BE2C (cell line): ENCODE data around the gene ANKRD17.

Source experiments
- DNase-seq: peaks from one replicate; pipeline ENCODE4 v3.0.0-alpha.2; 2020
- H3K27me3 ChIP-seq: fragments of 250-450 bp; sonication (Bioruptor Pico); 2 replicates; pipeline ENCODE4 v1.5.1; 2020; ENCODE audit warnings: mild to moderate bottlenecking
- H3K36me3 ChIP-seq: fragments of 250-450 bp; sonication (Bioruptor Pico); 2 replicates; pipeline ENCODE4 v1.5.1; 2020; ENCODE audit warnings: mild to moderate bottlenecking
- H3K4me1 ChIP-seq: fragments of 250-450 bp; sonication (Bioruptor Pico); 2 replicates; pipeline ENCODE4 v1.5.1; 2020
- H3K4me3 ChIP-seq: 2 replicates; pipeline ENCODE4 v1.5.1; 2011; ENCODE audit warnings: low read depth, low read length
- H3K9me3 ChIP-seq: fragments of 250-450 bp; sonication (Bioruptor Pico); 2 replicates; pipeline ENCODE4 v1.5.1; 2020
- TF ChIP-seq, protein P1 (sequence below): IDR thresholded peaks from 2 replicates; pipeline ENCODE4 v1.5.1; 2012; ENCODE audit warnings: mild to moderate bottlenecking, low read depth, low read length

Gene ANKRD17

DNA sequence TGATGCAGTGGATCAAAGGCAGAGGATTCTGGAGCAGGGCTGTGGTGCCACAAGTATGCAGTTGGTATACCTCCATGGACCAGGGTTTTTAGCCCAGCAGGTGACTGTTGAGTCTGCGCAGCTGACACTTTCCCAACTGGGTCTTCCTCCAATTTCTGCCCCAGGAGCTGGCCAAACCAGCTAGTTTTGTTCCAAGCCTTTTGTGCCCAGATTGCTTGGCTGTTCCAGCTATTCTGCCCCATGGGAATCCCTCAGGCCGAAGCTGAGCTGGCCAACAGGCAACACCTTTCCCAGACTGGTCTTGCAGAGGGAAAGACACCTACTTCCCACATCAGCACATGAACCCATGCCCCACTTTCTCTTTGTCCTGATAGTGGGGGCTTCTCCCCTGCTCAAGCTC lies 22.8 kb upstream of the ANKRD17 start:
- TF ChIP-seq, protein P1, sequence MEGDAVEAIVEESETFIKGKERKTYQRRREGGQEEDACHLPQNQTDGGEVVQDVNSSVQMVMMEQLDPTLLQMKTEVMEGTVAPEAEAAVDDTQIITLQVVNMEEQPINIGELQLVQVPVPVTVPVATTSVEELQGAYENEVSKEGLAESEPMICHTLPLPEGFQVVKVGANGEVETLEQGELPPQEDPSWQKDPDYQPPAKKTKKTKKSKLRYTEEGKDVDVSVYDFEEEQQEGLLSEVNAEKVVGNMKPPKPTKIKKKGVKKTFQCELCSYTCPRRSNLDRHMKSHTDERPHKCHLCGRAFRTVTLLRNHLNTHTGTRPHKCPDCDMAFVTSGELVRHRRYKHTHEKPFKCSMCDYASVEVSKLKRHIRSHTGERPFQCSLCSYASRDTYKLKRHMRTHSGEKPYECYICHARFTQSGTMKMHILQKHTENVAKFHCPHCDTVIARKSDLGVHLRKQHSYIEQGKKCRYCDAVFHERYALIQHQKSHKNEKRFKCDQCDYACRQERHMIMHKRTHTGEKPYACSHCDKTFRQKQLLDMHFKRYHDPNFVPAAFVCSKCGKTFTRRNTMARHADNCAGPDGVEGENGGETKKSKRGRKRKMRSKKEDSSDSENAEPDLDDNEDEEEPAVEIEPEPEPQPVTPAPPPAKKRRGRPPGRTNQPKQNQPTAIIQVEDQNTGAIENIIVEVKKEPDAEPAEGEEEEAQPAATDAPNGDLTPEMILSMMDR, result no peak
- Histone ChIP-seq H3K27me3 (no peaks in the 10 kb centered on the region), H3K36me3 (no peaks in the 10 kb centered on the region), H3K4me3 (no peak overlapping the region), H3K9me3 (0 out of 2 replicates have a peak, but pooled peaks cover 2% of the 10 kb centered on the region), H3K4me1 (no peaks in the 10 kb centered on the region)
- DNase-seq, result no peak

GRCh38 chr4:73277201-73277600 lies 18.6 kb upstream of the ANKRD17 start:
- Histone ChIP-seq H3K27me3 (no peaks in the 10 kb centered on the region), H3K4me1 (no peaks in the 10 kb centered on the region; the same call in 1 of the 2 replicates), H3K4me3 (no peak overlapping the region), H3K9me3 (0 out of 2 replicates have a peak, but pooled peaks cover 2% of the 10 kb centered on the region), H3K36me3 (no peaks in the 10 kb centered on the region)
- DNase-seq, result no peak
- TF ChIP-seq, protein P1, result no peak

DNA sequence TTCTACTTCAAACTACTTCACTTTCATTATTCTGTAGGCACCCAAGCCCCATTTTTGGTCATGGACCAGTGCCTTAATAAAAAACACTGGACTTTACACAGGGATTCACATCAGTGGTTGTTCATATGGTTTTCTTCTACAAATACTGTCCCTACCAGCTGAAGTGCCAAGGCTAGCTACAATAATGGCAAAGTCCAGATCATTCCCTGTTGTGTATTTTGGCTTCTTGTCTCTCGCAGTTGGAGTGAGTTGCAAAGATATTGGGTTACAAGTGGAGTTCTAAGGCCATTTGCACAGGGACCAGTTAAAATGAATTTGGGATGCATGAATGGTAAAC lies 16.7 kb upstream of the ANKRD17 start:
- Histone ChIP-seq H3K36me3 (no peaks in the 10 kb centered on the region), H3K4me1 (no peaks in the 10 kb centered on the region; the same call in 1 of the 2 replicates), H3K9me3 (0 out of 2 replicates have a peak, but pooled peaks cover 2% of the 10 kb centered on the region), H3K27me3 (no peaks in the 10 kb centered on the region), H3K4me3 (no peak overlapping the region)
- TF ChIP-seq, protein P1, result no peak
- no peak for DNase-seq

GRCh38 chr4:73272816-73273215 lies 14.2 kb upstream of the ANKRD17 start:
- DNase-seq, result no peak
- no peaks in the 10 kb centered on the region for H3K36me3 ChIP-seq
- H3K4me1 ChIP-seq, result no peaks in the 10 kb centered on the region; the same call in 1 of the 2 replicates
- TF ChIP-seq, protein P1, result no peak
- no peaks in the 10 kb centered on the region for H3K27me3 ChIP-seq
- H3K4me3 ChIP-seq, result no peak overlapping the region
- 0 out of 2 replicates have a peak, but pooled peaks cover 2% of the 10 kb centered on the region for H3K9me3 ChIP-seq

GRCh38 chr4:73267050-73267449 lies 8.5 kb upstream of the ANKRD17 start:
- Histone ChIP-seq H3K36me3 (no peaks in the 10 kb centered on the region), H3K9me3 (no peaks in the 10 kb centered on the region), H3K27me3 (no peaks in the 10 kb centered on the region), H3K4me1 (no peaks in the 10 kb centered on the region), H3K4me3 (no peak overlapping the region)
- TF ChIP-seq, protein P1, result no peak
- DNase-seq, result no peak

- DNase-seq, result no peak
- no peaks in the 10 kb centered on the region for H3K27me3 ChIP-seq
- peaks cover 16% of the 10 kb centered on the region for H3K36me3 ChIP-seq
- no peaks in the 10 kb centered on the region for H3K4me1 ChIP-seq
- no peaks in the 10 kb centered on the region for H3K9me3 ChIP-seq
- peak overlapping the region; percentile 89 for H3K4me3 ChIP-seq
- TF ChIP-seq, protein P1, result no peak
Measured at GRCh38 chr4:73259571-73260090, 1.0 kb upstream of the ANKRD17 start.
